Effector memory CD4-positive, alpha-beta T cell (primary cell): Measurements from ENCODE around the gene AGPAT4.

ENCODE experiments used
- DNase-seq, 3 donors: peaks; one replicate each; pipeline ENCODE4 v3.0.0-alpha.2; 2020
- H3K27ac ChIP-seq: 2 replicates; pipeline ENCODE4 v1.7.0; 2013; ENCODE audit warnings: mild to moderate bottlenecking, low read length, moderate library complexity; ENCODE audit not compliant: insufficient read depth, poor library complexity, severe bottlenecking
- H3K27me3 ChIP-seq: replicated peaks from 2 replicates; pipeline ENCODE4 v1.7.0; 2013; ENCODE audit warnings: mild to moderate bottlenecking, low read length; ENCODE audit not compliant: insufficient read depth, control insufficient read depth, poor library complexity, severe bottlenecking
- H3K36me3 ChIP-seq: 2 replicates; pipeline ENCODE4 v1.7.0; 2013; ENCODE audit warnings: mild to moderate bottlenecking, low read length, moderate library complexity; ENCODE audit not compliant: control insufficient read depth, insufficient read depth
- H3K4me1 ChIP-seq: 2 replicates; pipeline ENCODE4 v1.7.0; 2013; ENCODE audit warnings: low read length, mild to moderate bottlenecking; ENCODE audit not compliant: control insufficient read depth, insufficient read depth, poor library complexity, severe bottlenecking
- H3K4me3 ChIP-seq: 2 replicates; pipeline ENCODE4 v1.7.0; 2013; ENCODE audit warnings: low read length, low read depth, mild to moderate bottlenecking; ENCODE audit not compliant: insufficient read depth, poor library complexity, severe bottlenecking
- H3K9me3 ChIP-seq: 2 replicates; pipeline ENCODE4 v1.7.0; 2013; ENCODE audit warnings: mild to moderate bottlenecking, low read length, moderate library complexity; ENCODE audit not compliant: control insufficient read depth

The AGPAT4 gene

GRCh38 chr6:161091972-161092701 lies 181.7 kb downstream of the AGPAT4 start:
- DNase-seq = no peak
- Histone ChIP-seq H3K4me1 (no peaks in the 10 kb centered on the region), H3K36me3 (peaks cover 53% of the 10 kb centered on the region), H3K4me3 (no peak overlapping the region), H3K27ac (no peak overlapping the region), H3K27me3 (no peaks in the 10 kb centered on the region), H3K9me3 (no peaks in the 10 kb centered on the region)

GRCh38 chr6:161091151-161091550 lies 182.7 kb downstream of the AGPAT4 start:
- Histone ChIP-seq H3K9me3 (no peaks in the 10 kb centered on the region), H3K4me1 (no peaks in the 10 kb centered on the region), H3K27ac (no peak overlapping the region), H3K27me3 (no peaks in the 10 kb centered on the region), H3K4me3 (no peak overlapping the region), H3K36me3 (peaks cover 63% of the 10 kb centered on the region)
- DNase-seq = no peak

- Histone ChIP-seq H3K27me3 (no peaks in the 10 kb centered on the region), H3K4me3 (no peak overlapping the region), H3K36me3 (peaks cover 58% of the 10 kb centered on the region), H3K4me1 (no peaks in the 10 kb centered on the region), H3K9me3 (no peaks in the 10 kb centered on the region), H3K27ac (no peak overlapping the region)
- no peak for DNase-seq
Measured at GRCh38 chr6:161088676-161089328, 185.1 kb downstream of the AGPAT4 start.

GRCh38 chr6:161085246-161085645 lies 188.6 kb downstream of the AGPAT4 start:
- peaks cover 60% of the 10 kb centered on the region for H3K36me3 ChIP-seq
- no peak for DNase-seq
- no peaks in the 10 kb centered on the region for H3K27me3 ChIP-seq
- H3K9me3 ChIP-seq = no peaks in the 10 kb centered on the region
- no peak overlapping the region for H3K4me3 ChIP-seq
- H3K27ac ChIP-seq = peak overlapping the region; percentile 45
- H3K4me1 ChIP-seq = peaks cover 9% of the 10 kb centered on the region

GRCh38 chr6:161082215-161082614 lies 191.6 kb downstream of the AGPAT4 start:
- DNase-seq = no peak
- Histone ChIP-seq H3K27ac (peak overlapping the region; percentile 82), H3K4me1 (peaks cover 17% of the 10 kb centered on the region), H3K4me3 (no peak overlapping the region), H3K27me3 (no peaks in the 10 kb centered on the region), H3K9me3 (no peaks in the 10 kb centered on the region), H3K36me3 (peaks cover 41% of the 10 kb centered on the region)

GRCh38 chr6:161080263-161080970 lies 193.4 kb downstream of the AGPAT4 start:
- Histone ChIP-seq H3K4me1 (peaks cover 25% of the 10 kb centered on the region), H3K36me3 (peaks cover 29% of the 10 kb centered on the region), H3K27ac (peak overlapping the region; percentile 82), H3K9me3 (no peaks in the 10 kb centered on the region), H3K4me3 (no peak overlapping the region), H3K27me3 (no peaks in the 10 kb centered on the region)
- no peak for DNase-seq
